Activated naive CD4-positive, alpha-beta T cell treated with anti-CD3 and anti-CD28 coated beads, Interleukin-2, amount 10 ng/mL, durations not matched to agents 7 days and 5 days (primary cell): Measurements from ENCODE around the gene GUCA2B.

Experiments
- CTCF ChIA-PET: fragments of 350-600 bp; sonication (Branson Sonifier 250); formaldehyde crosslinking; loops from one replicate; lab custom pipeline; 2021; ENCODE audit warnings: antibody characterized with exemption; lab: Charles Lee
- DNase-seq: peaks from one replicate; pipeline ENCODE4 v3.0.0-alpha.2; 2020
- H3K27ac Mint-ChIP-seq: one replicate; pipeline ENCODE4 v1.8.0; 2021; ENCODE audit warnings: mild to moderate bottlenecking, moderate library complexity, mixed read lengths
- H3K27me3 Mint-ChIP-seq: one replicate; pipeline ENCODE4 v1.8.0; 2021; ENCODE audit warnings: mild to moderate bottlenecking, mixed read lengths
- H3K36me3 Mint-ChIP-seq: one replicate; pipeline ENCODE4 v1.8.0; 2021; ENCODE audit warnings: mixed read lengths
- H3K4me1 Mint-ChIP-seq: one replicate; pipeline ENCODE4 v1.8.0; 2021; ENCODE audit warnings: mixed read lengths
- H3K4me3 Mint-ChIP-seq: one replicate; pipeline ENCODE4 v1.8.0; 2021; ENCODE audit warnings: mild to moderate bottlenecking, moderate library complexity, mixed read lengths
- H3K9me3 Mint-ChIP-seq: one replicate; pipeline ENCODE4 v1.8.0; 2021; ENCODE audit warnings: mixed read lengths

Gene GUCA2B

DNA sequence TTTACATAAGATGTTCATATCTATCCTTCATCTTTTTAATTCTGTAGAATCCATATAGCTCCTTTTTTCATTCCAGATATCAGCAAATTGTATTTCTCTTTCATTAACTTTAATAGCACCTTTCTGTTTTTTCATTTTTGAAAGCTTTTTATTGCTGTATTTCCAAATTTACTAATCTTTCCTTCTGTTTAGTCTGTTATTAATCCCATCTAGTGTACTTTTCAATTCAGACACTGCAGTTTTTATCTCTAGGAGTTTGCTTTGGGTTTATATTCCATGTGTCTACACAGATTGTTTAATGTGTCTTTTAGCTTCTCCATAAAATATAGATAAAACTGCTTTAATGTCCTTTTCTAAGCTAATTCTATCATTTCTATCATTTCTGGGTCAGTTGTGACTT, 48.8 kb downstream of the GUCA2B start:
- Mint-ChIP-seq H3K9me3 (peaks cover 17% of the 10 kb centered on the region), H3K4me3 (no peak overlapping the region), H3K27me3 (no peaks in the 10 kb centered on the region), H3K27ac (no peak overlapping the region), H3K4me1 (no peaks in the 10 kb centered on the region), H3K36me3 (peaks cover 65% of the 10 kb centered on the region)
- CTCF ChIA-PET: no interaction called here
- no peak for DNase-seq
